Panc1 (cell line): ENCODE results near the gene DGKD.
"Not testable (repeated sequence)": the region's sequence is repeated elsewhere in the genome, so short reads cannot be mapped to it uniquely, and the experiment has no call there.

Experiments
- POLR2AphosphoS5 ChIP-seq: IDR thresholded peaks from 2 replicates; pipeline ENCODE4 v1.6.1; 2012; ENCODE audit warnings: mild to moderate bottlenecking, low read depth, low read length, moderate library complexity
- TCF7L2 ChIP-seq: IDR thresholded peaks from 2 replicates; pipeline ENCODE4 v1.6.1; 2011; ENCODE audit warnings: mild to moderate bottlenecking, low read depth, low read length, inconsistent platforms
- TF ChIP-seq, protein P1 (sequence below): fragments of 450-650 bp; IDR thresholded peaks from 2 replicates; pipeline ENCODE4 v1.5.1; 2017; ENCODE audit warnings: mild to moderate bottlenecking

DNA sequence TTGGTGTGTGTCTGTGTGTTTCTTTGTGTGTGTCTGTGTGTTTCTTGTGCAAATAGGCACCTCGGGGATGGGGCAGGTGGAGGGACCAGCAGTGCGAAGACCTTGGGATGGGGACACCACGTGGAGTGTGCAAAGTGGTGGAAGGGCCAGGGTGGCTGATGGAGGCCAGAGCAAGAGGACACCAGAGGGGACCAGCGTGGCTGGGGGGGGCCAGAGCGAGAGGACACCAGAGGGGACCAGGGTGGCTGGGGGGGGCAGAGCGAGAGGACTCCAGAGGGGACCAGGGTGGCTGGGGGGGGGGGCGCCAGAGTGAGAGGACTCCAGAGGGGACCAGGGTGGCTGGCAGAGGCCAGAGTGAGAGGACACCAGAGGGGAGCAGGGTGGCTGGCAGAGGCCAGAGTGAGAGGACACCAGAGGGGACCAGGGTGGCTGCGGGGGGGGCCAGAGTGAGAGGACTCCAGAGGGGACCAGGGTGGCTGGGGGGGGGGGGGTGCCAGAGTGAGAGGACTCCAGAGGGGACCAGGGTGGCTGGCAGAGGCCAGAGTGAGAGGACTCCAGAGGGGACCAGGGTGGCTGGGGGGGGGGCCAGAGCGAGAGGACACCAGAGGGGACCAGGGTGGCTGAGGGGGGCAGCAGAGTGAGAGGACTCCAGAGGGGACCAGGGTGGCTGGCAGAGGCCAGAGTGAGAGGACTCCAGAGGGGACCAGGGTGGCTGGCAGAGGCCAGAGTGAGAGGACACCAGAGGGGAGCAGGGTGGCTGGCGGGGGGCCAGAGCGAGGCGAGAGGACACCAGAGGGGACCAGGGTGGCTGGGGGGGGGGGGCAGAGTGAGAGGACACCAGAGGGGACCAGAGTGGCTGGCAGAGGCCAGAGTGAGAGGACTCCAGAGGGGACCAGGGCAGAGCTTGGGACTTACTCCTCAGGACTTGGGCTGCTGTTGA lies 42.7 kb downstream of the DGKD start:
- TF ChIP-seq, protein P1, sequence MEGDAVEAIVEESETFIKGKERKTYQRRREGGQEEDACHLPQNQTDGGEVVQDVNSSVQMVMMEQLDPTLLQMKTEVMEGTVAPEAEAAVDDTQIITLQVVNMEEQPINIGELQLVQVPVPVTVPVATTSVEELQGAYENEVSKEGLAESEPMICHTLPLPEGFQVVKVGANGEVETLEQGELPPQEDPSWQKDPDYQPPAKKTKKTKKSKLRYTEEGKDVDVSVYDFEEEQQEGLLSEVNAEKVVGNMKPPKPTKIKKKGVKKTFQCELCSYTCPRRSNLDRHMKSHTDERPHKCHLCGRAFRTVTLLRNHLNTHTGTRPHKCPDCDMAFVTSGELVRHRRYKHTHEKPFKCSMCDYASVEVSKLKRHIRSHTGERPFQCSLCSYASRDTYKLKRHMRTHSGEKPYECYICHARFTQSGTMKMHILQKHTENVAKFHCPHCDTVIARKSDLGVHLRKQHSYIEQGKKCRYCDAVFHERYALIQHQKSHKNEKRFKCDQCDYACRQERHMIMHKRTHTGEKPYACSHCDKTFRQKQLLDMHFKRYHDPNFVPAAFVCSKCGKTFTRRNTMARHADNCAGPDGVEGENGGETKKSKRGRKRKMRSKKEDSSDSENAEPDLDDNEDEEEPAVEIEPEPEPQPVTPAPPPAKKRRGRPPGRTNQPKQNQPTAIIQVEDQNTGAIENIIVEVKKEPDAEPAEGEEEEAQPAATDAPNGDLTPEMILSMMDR: not testable (repeated sequence)
- TF ChIP-seq POLR2AphosphoS5, TCF7L2: not testable (repeated sequence)
